ENCODE data around the gene NALCN. TPM values are rescaled to one million over a fixed set of nuclear protein-coding genes. Genes with fewer than 3 reads are reported as not detected.

NALCN gene
- total RNA-seq, 1 donor from 2014 or later: 0.12 TPM

GRCh38 chr13:101265934-101266333 lies 150.4 kb downstream of the NALCN start:
- H3K9me3 Mint-ChIP-seq (ENCODE audit: low read depth): no peaks in the 10 kb centered on the region

GRCh38 chr13:101264931-101265330 lies 151.4 kb downstream of the NALCN start:
- Mint-ChIP-seq H3K4me3 (ENCODE audit: low read depth) (no peak overlapping the region), H3K27ac (no peak overlapping the region), H3K4me1 (ENCODE audit: low read depth) (no peaks in the 10 kb centered on the region), H3K9me3 (ENCODE audit: low read depth) (no peaks in the 10 kb centered on the region), H3K36me3 (ENCODE audit: insufficient read depth) (no peaks in the 10 kb centered on the region), H3K27me3 (no peaks in the 10 kb centered on the region)
- TF ChIP-seq CTCF (IDR thresholded peaks at IDR 0.05; ENCODE audit: unreplicated experiment): no peak
- no peak for DNase-seq (ENCODE audit: low spot score, unreplicated experiment)

More at GRCh38 chr13:101265934-101266333, 150.4 kb downstream of the NALCN start:
- Mint-ChIP-seq H3K4me1 (ENCODE audit: low read depth) (no peaks in the 10 kb centered on the region), H3K4me3 (ENCODE audit: low read depth) (no peak overlapping the region), H3K27me3 (no peaks in the 10 kb centered on the region), H3K36me3 (ENCODE audit: insufficient read depth) (no peaks in the 10 kb centered on the region), H3K27ac (no peak overlapping the region)
- no peak for TF ChIP-seq CTCF (IDR thresholded peaks at IDR 0.05; ENCODE audit: unreplicated experiment)
- DNase-seq (ENCODE audit: low spot score, unreplicated experiment): no peak

- Mint-ChIP-seq H3K4me3 (ENCODE audit: low read depth) (no peak overlapping the region), H3K4me1 (ENCODE audit: low read depth) (no peaks in the 10 kb centered on the region), H3K9me3 (ENCODE audit: low read depth) (no peaks in the 10 kb centered on the region), H3K36me3 (ENCODE audit: insufficient read depth) (no peaks in the 10 kb centered on the region), H3K27ac (no peak overlapping the region), H3K27me3 (no peaks in the 10 kb centered on the region)
- no peak for DNase-seq (ENCODE audit: low spot score, unreplicated experiment)
- TF ChIP-seq CTCF (IDR thresholded peaks at IDR 0.05; ENCODE audit: unreplicated experiment): no peak
Observed at GRCh38 chr13:101262306-101262705, 154.0 kb downstream of the NALCN start.

- no peaks in the 10 kb centered on the region for H3K9me3 Mint-ChIP-seq (ENCODE audit: low read depth)
- no peak overlapping the region for H3K27ac Mint-ChIP-seq
- no peaks in the 10 kb centered on the region for H3K4me1 Mint-ChIP-seq (ENCODE audit: low read depth)
- no peaks in the 10 kb centered on the region for H3K27me3 Mint-ChIP-seq
- no peak for DNase-seq (ENCODE audit: low spot score, unreplicated experiment)
- no peak overlapping the region for H3K4me3 Mint-ChIP-seq (ENCODE audit: low read depth)
- no peak for TF ChIP-seq CTCF (IDR thresholded peaks at IDR 0.05; ENCODE audit: unreplicated experiment)
- H3K36me3 Mint-ChIP-seq (ENCODE audit: insufficient read depth): no peaks in the 10 kb centered on the region
Observed at GRCh38 chr13:101258509-101258908, 157.8 kb downstream of the NALCN start.

GRCh38 chr13:101258071-101258470 lies 158.2 kb downstream of the NALCN start:
- Mint-ChIP-seq H3K9me3 (ENCODE audit: low read depth) (no peaks in the 10 kb centered on the region), H3K4me1 (ENCODE audit: low read depth) (no peaks in the 10 kb centered on the region), H3K4me3 (ENCODE audit: low read depth) (no peak overlapping the region), H3K36me3 (ENCODE audit: insufficient read depth) (no peaks in the 10 kb centered on the region), H3K27me3 (no peaks in the 10 kb centered on the region), H3K27ac (no peak overlapping the region)
- no peak for TF ChIP-seq CTCF (IDR thresholded peaks at IDR 0.05; ENCODE audit: unreplicated experiment)
- no peak for DNase-seq (ENCODE audit: low spot score, unreplicated experiment)
